Right ventricle myocardium superior (tissue), 1 donor: ENCODE data around the gene ELP2. TPM values are rescaled to one million over a fixed set of nuclear protein-coding genes. Genes with fewer than 3 reads are reported as not detected.

Experiments used
- ATAC-seq: fragments of 200-7000 bp; cut with Tn5 transposase; one replicate; pipeline ENCODE4 v1.9.1; 2020; ENCODE audit warnings: mild to moderate bottlenecking; ENCODE audit not compliant: poor library complexity
- DNase-seq: peaks from one replicate; pipeline ENCODE4 v3.0.0-alpha.2; 2020
- intact Hi-C: fragments of 100-400 bp; cut with DNase I; formaldehyde crosslinking; loops from one replicate; pipeline ENCODE4 v1.11.2; 2022
- total RNA-seq: library from RNA; stranded (reverse); fragmentation: NEBNext Ultra II Directional; extraction: Animal tissue kit (Norgen Biotek cat#: 25700); gene quantifications from one replicate; pipeline ENCODE4 v1.2.1, GENCODE V29; 2021
- donor health status: DM: no; HTN: yes; CAD: no; lungs with severe emphysema.

Gene ELP2
- total RNA-seq, 1 donor from 2014 or later = 47.6 TPM

DNA sequence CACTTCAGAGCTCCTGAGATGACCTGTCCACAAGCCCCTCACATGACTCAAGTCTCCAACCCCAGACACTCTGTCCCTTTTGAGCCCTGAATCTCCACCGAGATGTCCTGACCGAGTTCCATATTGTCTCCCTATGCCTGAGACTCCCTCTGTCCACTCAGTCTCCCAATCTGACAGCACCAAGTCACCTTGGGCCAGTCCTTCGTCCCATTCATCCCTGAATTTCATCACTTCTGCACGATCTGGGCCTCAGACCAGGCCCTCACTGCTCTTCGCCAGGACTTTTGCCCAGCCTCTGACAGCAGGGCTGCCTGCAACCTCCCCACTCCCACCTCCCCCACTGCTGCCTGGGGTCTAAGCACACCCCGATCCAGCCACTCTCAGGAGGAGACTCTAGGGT lies 53.3 kb downstream of the ELP2 start:
- no peak for ATAC-seq
- intact Hi-C loops = loop anchor here (10.0 kb wide), 1 partner anchor 102 kb away; no protein-coding TSS in a partner anchor
- no peak for DNase-seq

DNA sequence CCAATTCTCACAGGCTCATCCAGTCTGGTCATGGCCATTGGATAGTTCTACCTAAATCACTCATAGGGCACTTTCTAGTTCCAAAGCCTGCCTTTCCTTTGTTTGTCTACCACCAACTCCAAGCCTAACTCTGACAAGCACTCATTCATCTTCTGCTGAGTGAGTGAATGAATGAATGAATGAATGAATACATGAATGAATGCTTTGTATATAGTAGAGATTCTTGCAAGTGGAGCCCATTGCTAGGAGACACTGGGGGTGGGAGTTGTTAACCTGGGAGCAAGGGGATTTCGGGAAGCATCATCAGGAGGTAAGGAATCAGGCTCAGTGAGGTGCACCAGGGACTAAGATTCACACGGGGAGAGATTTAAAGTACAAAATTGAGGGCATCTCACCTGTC lies 54.3 kb downstream of the ELP2 start:
- ATAC-seq (no peak), DNase-seq (no peak)
- intact Hi-C loops = loop anchor here (10.0 kb wide), 1 partner anchor 101 kb away; no protein-coding TSS in a partner anchor

DNA sequence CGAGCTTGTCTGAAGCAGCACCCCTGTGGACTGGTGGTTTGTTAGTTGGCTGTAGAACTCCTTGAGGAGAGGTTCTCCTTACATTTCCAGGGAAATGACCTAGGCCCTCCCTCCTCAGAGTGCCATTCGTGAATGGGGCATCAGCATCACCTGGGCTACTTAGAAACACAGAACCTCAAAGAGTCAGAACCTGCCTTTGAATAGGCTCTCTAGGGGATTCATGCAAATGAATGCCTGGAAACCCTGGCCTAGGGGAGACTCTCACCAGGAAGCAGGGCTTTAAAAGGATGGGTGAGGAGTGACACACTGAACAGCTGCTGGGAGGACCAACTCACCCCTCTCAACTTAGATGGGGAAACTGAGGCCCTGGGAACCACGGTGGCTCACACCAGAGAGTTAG lies 55.5 kb downstream of the ELP2 start:
- DNase-seq (no peak), ATAC-seq (no peak)
- intact Hi-C loops = loop anchor here (10.0 kb wide), 1 partner anchor 100 kb away; no protein-coding TSS in a partner anchor

DNA sequence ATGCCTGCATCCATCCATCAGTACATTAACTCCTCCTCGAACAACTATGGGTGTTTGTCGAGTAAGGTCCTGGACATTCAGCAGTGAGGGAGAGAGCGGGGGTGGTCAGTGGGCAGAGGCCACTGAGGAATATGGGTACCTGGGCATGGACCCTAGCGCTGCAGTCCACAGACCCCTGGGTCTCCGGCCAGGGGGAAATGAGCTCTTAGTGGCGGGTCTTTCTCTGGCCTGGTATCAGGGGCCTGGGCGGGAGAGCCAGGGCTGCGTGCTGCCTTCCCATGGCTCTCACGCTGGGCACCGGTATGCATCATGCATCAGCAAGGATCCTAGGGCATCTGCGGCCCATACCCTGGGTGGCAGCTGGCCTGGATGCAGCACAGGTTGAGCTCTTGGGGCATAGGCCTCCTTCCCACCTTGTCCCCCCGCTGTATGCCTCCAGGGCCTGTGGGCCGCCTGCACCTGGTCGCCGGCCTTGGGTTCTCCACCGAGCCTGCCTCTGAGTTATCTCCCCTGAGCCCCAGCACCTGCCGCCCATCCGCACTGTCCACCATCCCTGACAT lies 56.3 kb downstream of the ELP2 start:
- intact Hi-C loops = loop anchor here (10.0 kb wide), 1 partner anchor 99 kb away; no protein-coding TSS in a partner anchor
- no peak for DNase-seq
- ATAC-seq = no peak

DNA sequence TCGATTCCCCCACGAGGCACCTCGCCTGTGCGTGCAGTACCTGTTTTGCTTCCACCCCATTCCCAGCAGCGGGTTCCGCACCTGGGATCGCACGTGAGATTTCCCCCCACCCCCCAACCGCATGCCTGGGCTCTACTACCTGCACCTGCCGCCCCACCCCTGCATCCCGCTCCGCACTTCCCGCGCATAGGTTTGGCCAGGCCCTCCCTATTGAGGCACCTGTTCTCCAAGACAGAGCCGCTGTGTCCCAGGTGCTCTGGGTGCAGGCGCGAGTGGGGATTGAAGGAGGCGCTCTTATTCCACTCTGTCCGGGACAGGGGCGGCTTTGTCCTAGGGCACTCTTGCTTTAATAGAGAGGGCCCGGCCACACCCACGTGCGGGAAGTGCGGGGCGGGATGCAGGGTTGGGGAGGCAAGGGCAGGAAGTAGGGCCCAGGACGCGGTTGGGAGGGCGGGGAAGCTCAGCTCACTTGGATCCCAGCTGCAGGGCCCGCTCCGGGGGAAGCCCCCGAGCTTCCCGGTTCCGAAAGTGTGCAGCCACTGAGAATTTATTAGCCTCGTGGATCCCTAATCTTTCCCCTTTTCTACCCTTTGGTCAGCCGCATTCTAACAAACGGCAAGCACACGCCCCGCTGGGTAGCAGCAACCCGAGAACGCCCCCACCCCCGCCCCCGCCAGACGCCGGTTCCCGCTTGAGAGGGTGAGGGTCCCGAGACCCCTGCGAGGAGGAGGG lies 56.9 kb downstream of the ELP2 start:
- intact Hi-C loops = loop anchor here (10.0 kb wide), 1 partner anchor 98 kb away; no protein-coding TSS in a partner anchor
- DNase-seq (peak; percentile 71), ATAC-seq (peak; percentile 40)

DNA sequence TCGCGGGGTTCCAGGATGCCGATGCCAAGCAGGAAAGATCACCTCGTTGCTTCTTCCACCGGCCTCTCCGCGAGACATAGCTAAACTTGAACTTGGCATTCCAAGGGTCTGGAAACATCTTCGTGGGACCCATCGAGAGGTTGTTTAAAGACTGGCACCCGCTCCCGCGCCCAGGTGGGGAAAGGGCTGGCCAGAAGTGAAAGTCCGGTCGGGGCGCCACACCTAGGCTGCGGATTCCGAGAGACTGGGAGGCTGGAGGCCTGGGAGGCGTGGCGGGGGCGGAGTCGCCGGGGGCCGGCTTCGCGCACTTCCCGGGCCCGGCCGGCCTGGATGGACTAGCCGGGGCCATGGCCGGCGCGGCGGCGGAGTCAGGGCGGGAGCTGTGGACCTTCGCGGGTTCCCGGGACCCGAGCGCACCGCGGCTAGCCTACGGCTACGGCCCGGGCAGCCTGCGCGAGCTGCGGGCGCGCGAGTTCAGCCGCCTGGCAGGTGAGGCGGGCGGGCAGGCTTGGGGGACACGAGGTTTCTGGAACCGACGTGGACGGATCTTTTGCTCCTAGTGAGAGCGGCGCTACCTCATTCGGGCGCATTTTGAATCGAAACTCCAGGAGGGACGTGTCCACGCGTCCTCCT lies 57.6 kb downstream of the ELP2 start, which contains the start of gene MOCOS:
Gene MOCOS (plus strand): TSS at position 305 of the 633 bp plus-strand sequence. CDS start 43 bp downstream, at position 348.
- DNase-seq = peak; percentile 88
- intact Hi-C loops = loop anchor here (10.0 kb wide), 1 partner anchor 97 kb away; no protein-coding TSS in a partner anchor
- peak; percentile 98 for ATAC-seq

DNA sequence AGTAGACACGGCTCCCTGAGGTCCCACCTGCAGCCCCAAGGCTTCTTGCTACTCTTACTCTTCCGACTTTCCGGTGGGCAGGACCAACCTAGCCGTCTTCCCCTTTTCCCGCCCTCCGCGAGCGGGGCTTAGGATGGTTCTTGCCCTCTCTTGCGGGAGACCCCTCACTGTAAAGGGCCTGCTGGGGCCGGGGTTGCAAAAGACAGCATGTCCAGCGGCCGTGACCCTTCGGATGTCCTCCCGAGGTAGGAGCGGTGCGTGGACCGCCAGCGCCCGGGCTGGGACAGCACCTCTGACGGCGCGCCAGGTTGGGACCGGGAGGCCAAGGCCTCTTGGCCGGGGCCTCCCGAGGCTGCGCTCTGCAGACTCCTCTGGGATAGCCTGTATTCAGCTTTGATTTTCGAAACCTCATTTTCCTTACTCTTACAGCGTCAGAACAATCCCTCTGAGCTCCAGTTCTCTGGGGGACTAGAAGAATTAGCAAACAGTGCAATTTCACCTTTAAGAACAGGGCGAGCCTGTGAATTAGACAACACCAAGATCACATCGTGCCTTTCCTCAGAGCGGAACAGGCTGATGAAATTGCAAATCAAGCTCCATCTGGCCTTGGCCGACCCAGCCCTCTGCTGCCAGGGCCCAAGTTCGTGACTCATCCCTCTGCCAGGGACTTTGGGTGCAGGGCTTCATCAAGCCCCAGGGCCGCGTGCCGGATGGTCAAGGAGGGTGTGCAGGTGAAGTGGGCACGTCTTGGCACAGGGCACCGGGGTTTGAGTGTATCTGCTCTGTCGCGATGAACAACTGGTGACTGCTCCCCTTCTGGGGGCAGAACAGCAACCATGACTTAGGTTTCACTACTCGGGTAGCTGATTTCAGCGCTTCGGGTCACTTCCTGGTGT lies 58.4 kb downstream of the ELP2 start:
- no peak for DNase-seq
- intact Hi-C loops = loop anchor here (10.0 kb wide), 1 partner anchor 97 kb away; no protein-coding TSS in a partner anchor
- peak; percentile 16 for ATAC-seq

DNA sequence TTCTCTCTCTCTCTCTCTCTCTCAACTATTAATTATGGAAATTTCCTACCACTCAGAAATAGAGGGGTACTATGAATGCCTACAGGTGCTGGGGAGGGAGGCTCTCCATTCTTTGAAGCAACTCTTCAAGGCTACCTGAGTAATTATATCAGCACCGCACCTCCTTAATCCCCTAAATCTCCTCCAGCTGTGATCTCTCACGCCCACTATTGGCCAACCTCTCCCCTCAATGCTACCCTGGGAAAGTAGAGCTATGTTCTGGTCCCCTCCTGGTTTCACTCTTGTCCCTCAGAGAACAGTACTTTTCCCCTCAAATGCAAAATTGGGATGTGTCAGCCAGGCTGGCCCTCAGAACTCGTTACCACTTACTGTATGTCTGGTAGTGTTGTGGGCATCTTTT lies 59.2 kb downstream of the ELP2 start:
- DNase-seq (no peak), ATAC-seq (no peak)
- intact Hi-C loops = loop anchor here (10.0 kb wide), 1 partner anchor 96 kb away; no protein-coding TSS in a partner anchor

DNA sequence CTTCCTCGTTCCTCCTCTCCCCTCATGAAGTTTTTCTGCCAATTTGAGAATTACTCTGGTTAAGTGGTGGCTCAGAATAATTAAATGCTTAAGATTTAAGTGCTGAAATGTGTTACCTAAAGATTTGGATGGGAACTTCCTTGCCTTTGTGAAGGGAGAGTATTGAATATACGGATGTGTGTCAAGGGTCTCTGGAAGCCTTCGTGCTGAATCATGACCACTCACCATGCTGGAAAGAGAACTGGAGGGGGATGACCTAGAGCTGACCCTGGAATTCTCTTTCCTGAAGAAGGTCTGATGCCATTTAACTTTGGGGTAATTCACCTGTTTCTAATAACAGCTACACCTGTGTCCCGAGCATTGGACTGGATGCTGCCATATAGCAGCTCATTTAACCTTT lies 59.8 kb downstream of the ELP2 start:
- no peak for DNase-seq
- intact Hi-C loops = loop anchor here (10.0 kb wide), 1 partner anchor 95 kb away; no protein-coding TSS in a partner anchor

DNA sequence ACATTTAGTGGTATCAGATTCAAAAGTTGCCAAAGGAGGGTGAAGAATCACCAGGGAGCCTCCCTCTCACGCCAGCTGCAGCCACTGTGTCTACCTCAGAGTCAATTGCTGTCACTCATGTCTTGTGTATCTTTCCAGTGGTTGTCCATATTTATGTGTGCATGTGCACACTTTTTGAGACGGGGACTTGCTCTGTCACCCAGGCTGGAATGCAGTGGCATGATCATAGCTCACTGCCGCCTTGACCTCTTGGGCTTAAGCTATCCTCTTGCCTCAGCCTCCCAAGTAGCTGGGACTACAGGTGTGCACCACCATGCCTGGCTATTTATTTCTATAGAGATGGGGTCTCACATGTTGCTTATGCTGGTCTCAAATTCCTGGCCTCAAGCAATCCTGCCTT lies 61.6 kb downstream of the ELP2 start:
- ATAC-seq (no peak), DNase-seq (no peak)
- intact Hi-C loops = no loop called here

More for the DNA sequence above, 59.8 kb downstream of the ELP2 start:
- no peak for ATAC-seq

DNA sequence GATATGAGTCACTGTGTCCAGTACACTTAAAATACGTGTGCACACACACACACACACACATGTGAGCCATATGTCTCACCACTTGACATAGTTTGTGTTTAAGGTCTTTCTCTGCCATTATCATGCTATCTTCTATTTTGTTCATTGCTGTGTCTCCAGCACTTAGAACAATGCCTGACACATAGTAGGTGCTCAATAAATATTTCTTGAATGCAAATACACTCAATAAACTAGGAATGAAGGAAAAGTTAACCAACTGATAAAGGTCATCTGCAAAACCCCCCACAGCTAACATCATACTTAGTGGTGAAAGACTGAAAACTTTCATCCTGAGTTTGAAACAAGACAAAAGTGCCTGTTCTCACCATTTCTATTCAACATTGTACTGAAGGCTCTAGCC lies 62.0 kb downstream of the ELP2 start:
- intact Hi-C loops = no loop called here
- DNase-seq (no peak), ATAC-seq (no peak)

DNA sequence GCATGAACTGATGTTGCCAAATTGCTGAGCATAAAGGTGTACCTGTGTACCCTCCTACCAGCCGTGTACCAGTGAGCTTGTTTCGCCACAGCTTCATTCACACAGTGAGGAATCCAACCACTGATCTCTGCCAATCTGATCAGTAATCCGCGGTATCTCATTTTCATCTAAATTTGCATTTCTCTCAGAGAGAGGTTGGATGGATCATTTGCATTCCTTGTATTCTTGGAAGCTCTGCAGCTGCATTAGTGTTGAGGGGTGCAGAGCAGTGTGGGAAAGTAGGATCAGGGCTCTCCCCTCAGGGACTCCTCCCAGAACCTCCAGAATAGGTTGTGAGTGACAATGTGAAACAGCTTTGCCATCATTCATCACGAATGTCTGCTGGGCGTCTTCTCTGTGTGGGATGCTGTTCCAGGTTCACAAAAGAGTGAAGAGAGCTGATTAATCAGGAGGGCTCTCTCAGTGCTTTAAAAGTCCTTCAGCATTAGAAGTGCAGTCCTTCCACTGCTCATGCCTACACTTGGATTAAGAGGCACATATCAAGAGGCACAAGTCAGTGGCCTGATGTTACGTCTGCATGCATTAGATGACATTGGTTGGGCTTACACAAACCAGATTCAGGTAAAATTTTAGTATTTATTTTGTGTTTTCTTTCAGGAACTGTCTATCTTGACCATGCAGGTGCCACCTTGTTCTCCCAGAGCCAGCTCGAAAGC lies 65.1 kb downstream of the ELP2 start:
- ATAC-seq = no peak
- DNase-seq = no peak
- intact Hi-C loops = no loop called here

DNA sequence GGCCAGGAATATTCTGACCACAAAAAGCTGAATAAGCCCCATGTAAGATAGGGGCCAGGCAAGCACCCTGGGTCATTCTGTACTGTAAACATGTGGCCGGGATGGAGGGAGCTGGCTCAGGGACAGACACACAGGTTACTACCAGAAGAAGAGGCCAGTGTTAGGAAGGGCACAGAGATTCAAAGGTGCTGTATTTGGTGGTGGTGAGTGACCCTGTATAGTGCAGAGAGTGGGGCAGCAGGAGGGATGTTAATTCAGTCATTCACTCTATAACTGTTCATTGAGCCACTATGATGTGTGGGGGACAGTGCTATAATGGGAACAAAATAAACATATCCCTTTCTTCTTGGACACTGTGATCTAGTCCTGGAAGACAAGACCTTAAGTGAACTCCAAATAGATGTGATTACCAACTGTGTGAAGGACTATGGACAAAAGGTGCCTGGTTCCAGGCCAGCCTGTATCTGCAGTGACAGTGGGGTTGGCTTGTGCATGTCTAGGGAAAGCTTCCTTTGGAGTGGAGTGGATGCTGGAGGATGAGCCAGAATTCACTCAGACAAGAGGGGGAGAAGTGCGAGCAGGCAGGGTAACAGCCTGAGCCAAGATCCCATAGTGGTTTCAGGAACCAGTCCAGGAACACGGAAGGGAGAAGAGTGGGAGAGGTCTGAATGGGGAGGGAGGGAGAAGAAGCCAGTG lies 65.9 kb downstream of the ELP2 start:
- ATAC-seq = peak; percentile 80
- no peak for DNase-seq
- intact Hi-C loops = no loop called here

DNA sequence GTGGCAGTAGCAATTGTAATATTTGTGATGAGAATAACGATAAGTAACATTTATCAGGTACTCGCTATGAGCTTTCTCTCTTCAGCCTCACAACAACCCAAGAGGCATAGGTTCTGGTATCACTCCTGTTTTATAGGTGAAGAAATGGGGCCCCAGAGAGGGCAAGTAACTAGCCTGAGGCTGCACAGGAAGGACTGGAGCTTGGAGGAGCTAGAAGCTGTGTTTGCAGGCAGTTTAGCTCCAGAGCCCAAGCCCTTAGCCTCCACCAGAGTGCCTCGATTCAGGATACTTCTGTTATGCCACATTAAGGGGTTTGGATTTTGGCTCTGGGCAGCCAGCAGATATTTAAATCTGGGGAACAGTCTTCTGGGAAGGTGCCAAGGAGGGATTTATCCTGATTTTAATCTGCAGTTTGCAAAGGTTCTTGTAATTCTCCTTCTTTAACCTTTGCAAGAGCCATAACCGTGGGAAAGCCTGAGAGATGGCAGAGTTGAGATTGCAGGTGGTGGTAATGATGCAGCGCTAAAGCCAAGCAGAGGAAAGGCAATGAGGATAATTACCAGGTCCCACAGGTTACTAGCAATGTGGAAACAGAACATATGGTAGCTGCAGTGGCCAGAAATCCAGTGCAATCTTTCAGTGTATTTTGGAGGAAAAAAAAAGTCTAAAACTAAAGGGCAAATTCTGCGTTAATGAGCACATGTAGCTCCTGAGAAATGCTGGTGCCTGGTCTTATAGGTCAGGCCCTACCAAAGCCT lies 66.7 kb downstream of the ELP2 start:
- no peak for DNase-seq
- intact Hi-C loops = no loop called here
- no peak for ATAC-seq

DNA sequence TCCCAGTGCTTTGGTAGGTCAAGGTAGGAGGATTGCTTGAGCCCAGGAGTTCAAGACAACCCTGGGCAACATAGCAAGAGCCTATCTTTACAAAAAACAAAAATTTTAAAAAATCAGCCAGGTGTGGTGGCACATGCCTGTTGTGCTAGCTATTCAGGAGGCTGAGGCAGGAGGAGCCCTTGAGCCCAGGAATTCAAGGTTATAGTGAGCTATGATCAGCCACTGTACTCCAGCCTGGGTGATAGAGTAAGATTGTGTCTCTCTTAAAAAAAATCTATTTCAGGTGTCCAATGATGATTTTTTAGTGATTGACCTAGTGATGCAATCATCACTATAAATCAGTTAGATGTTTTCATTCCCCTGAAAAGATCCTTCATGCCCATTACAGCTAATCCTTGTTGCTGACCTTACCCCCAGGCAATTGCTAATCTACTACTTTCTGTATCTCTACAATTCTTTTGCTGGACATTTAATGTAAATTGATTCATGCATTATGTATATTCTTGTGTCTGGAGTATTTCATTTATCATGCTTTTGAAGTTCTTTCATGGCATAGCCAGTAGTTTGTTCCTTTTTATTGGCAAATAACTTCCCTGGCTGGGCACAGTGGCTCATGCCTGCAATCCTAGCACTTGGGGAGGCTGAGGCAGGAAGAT lies 67.9 kb downstream of the ELP2 start:
- intact Hi-C loops = no loop called here
- ATAC-seq = no peak
- no peak for DNase-seq

DNA sequence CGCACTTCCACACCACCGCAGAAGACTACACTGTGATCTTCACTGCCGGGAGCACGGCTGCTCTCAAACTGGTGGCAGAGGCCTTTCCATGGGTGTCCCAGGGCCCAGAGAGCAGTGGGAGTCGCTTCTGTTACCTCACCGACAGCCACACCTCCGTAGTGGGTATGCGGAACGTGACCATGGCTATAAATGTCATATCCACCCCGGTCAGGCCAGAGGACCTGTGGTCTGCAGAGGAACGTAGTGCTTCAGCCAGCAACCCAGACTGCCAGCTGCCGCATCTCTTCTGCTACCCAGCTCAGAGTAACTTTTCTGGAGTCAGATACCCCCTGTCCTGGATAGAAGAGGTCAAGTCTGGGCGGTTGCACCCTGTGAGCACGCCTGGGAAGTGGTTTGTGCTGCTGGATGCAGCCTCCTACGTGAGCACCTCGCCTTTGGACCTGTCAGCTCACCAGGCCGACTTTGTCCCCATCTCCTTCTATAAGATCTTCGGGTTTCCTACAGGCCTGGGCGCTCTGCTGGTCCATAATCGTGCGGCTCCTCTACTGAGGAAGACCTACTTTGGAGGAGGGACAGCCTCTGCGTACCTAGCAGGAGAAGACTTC lies 70.1 kb downstream of the ELP2 start:
- DNase-seq (no peak), ATAC-seq (no peak)
- intact Hi-C loops = no loop called here
